Measurements from ENCODE around the gene HEG1. TPM values are rescaled to one million over a fixed set of nuclear protein-coding genes. Genes with fewer than 3 reads are reported as not detected.
A peak's percentile ranks its signal among the peaks of the same experiment; 100 is the strongest.

The HEG1 gene
- total RNA-seq, 2 donors from 2014 or later, result 45.7 to 46.1 TPM

- ATAC-seq (no peak), DNase-seq (no peak)
- Histone ChIP-seq H3K4me3 (no peak overlapping the region), H3K4me1 (no peaks in the 10 kb centered on the region), H3K36me3 (replicated peaks in 1 of 2; ENCODE audit: insufficient read depth in 1 of 2, low read depth in 2 of 2) (no peaks in the 10 kb centered on the region), H3K27me3 (no peaks in the 10 kb centered on the region), H3K9me3 (no peaks in the 10 kb centered on the region), H3K27ac (no peak overlapping the region)
- WGBS, 2 donors, result 59 to 81% methylated on average over 3 of the region's 3 CpGs
- TF ChIP-seq, protein P1, sequence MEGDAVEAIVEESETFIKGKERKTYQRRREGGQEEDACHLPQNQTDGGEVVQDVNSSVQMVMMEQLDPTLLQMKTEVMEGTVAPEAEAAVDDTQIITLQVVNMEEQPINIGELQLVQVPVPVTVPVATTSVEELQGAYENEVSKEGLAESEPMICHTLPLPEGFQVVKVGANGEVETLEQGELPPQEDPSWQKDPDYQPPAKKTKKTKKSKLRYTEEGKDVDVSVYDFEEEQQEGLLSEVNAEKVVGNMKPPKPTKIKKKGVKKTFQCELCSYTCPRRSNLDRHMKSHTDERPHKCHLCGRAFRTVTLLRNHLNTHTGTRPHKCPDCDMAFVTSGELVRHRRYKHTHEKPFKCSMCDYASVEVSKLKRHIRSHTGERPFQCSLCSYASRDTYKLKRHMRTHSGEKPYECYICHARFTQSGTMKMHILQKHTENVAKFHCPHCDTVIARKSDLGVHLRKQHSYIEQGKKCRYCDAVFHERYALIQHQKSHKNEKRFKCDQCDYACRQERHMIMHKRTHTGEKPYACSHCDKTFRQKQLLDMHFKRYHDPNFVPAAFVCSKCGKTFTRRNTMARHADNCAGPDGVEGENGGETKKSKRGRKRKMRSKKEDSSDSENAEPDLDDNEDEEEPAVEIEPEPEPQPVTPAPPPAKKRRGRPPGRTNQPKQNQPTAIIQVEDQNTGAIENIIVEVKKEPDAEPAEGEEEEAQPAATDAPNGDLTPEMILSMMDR (IDR thresholded peaks at IDR 0.05), result no peak
- TF ChIP-seq POLR2A (IDR thresholded peaks at IDR 0.05), result no peak
- intact Hi-C loops (cut with DNase I), result no loop called here
These were observed 19.9 kb upstream of the HEG1 start for GRCh38 chr3:125075738-125076137.

DNA sequence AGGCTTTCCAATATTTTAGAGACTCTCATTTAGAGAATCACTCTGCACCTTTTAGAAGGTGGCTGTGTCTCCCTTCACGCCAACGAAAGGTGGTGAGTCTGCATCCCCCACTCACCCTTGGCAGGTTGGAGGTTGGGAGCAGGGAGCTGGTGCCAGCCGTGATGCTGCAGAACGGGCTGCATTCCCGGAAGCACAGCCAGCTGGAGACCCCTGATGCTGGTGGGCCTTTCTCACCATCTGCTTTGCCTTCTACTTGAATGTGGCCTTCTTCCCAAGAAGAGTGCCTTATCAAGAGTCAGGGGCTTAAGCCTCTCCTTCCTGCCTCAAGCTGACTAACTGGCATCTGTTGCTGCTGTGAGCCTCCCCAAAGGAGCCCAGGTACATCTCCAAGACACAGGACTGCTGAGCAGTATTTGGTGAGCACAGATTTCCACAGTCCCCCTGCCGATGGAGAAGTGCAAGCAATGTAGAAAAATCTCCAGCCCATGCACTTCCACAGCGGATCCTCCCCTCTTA lies 17.7 kb upstream of the HEG1 start:
- H3K4me1 ChIP-seq, result no peaks in the 10 kb centered on the region
- H3K9me3 ChIP-seq, result no peaks in the 10 kb centered on the region
- ATAC-seq, result no peak
- no peak overlapping the region for H3K4me3 ChIP-seq
- 94 to 97% methylated on average over 7 of the region's 7 CpGs for WGBS, 2 donors
- no peaks in the 10 kb centered on the region for H3K27me3 ChIP-seq
- H3K36me3 ChIP-seq (replicated peaks in 1 of 2; ENCODE audit: insufficient read depth in 1 of 2, low read depth in 2 of 2), result no peaks in the 10 kb centered on the region
- intact Hi-C loops (cut with DNase I), result no loop called here
- no peak for TF ChIP-seq POLR2A (IDR thresholded peaks at IDR 0.05)
- TF ChIP-seq, protein P1 (IDR thresholded peaks at IDR 0.05), result no peak
- H3K27ac ChIP-seq, result no peak overlapping the region
- no peak for DNase-seq

GRCh38 chr3:125072749-125073389 lies 17.1 kb upstream of the HEG1 start:
- TF ChIP-seq POLR2A (IDR thresholded peaks at IDR 0.05), result no peak
- Histone ChIP-seq H3K36me3 (replicated peaks in 1 of 2; ENCODE audit: insufficient read depth in 1 of 2, low read depth in 2 of 2) (no peaks in the 10 kb centered on the region), H3K27me3 (no peaks in the 10 kb centered on the region), H3K9me3 (no peaks in the 10 kb centered on the region), H3K4me3 (no peak overlapping the region), H3K4me1 (no peaks in the 10 kb centered on the region), H3K27ac (no peak overlapping the region)
- 91% methylated on average over 4 of the region's 4 CpGs for WGBS, 2 donors
- DNase-seq, result no peak
- ATAC-seq, result no peak
- intact Hi-C loops (cut with DNase I), result no loop called here

DNA sequence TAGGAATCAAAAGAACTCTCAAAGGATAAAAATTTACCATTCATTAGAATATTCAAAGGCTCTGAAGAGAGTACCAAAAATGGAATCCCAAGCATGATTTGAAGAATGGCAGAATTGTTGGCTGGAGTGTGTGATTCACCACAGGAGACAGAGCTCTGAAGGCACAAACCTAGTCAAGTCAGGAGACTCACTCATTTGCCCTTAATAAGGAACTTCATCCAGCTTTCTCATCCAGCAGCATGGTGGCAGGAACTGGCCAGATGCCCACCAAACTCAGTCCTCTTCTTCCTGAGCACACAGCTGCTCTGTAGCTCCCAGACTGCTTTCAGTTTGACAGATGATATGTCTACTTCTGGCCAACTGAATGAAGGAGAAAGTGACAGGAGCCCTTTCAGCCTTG lies 16.5 kb upstream of the HEG1 start:
- ATAC-seq (no peak), DNase-seq (peak in 1 of 4 donors; percentile 15)
- no peaks in the 10 kb centered on the region for H3K27me3 ChIP-seq
- TF ChIP-seq, protein P1 (IDR thresholded peaks at IDR 0.05), result no peak
- no peak for TF ChIP-seq POLR2A (IDR thresholded peaks at IDR 0.05)
- no peaks in the 10 kb centered on the region for H3K9me3 ChIP-seq
- H3K4me3 ChIP-seq, result no peak overlapping the region
- intact Hi-C loops (cut with DNase I), result no loop called here
- H3K27ac ChIP-seq, result no peak overlapping the region
- H3K4me1 ChIP-seq, result no peaks in the 10 kb centered on the region
- H3K36me3 ChIP-seq (replicated peaks in 1 of 2; ENCODE audit: insufficient read depth in 1 of 2, low read depth in 2 of 2), result no peaks in the 10 kb centered on the region

- ATAC-seq, result no peak
- TF ChIP-seq, protein P1 (IDR thresholded peaks at IDR 0.05), result no peak
- TF ChIP-seq POLR2A (IDR thresholded peaks at IDR 0.05), result no peak
- Histone ChIP-seq H3K27me3 (no peaks in the 10 kb centered on the region), H3K27ac (no peak overlapping the region), H3K36me3 (replicated peaks in 1 of 2; ENCODE audit: insufficient read depth in 1 of 2, low read depth in 2 of 2) (no peaks in the 10 kb centered on the region), H3K4me3 (no peak overlapping the region), H3K9me3 (no peaks in the 10 kb centered on the region), H3K4me1 (no peaks in the 10 kb centered on the region)
- intact Hi-C loops (cut with DNase I), result no loop called here
- no peak for DNase-seq
- 95 to 98% methylated on average over 7 of the region's 7 CpGs for WGBS, 2 donors
These were observed 14.4 kb upstream of the HEG1 start for GRCh38 chr3:125069968-125070745.

All from body of pancreas (tissue), 4 donors.